GM12872 (cell line): ENCODE measurements around the gene OR4N5.

Experiments
- CTCF ChIP-seq: IDR thresholded peaks from 3 replicates; pipeline ENCODE4 v1.5.1; 2011; ENCODE audit warnings: low read depth, mild to moderate bottlenecking, low read length, moderate library complexity; ENCODE audit not compliant: insufficient read depth

The OR4N5 gene

GRCh38 chr14:20138520-20138919 lies at the start of gene OR4N5:
OR4N5 (plus strand) TSS chr14:20138820; CDS start chr14:20143736, 4,916 bp downstream.
- TF ChIP-seq CTCF, result no peak

GRCh38 chr14:20092050-20092449 lies 46.6 kb upstream of the OR4N5 start:
- no peak for TF ChIP-seq CTCF

- no peak for TF ChIP-seq CTCF
These were observed 45.2 kb upstream of the OR4N5 start for GRCh38 chr14:20093442-20093841.

- no peak for TF ChIP-seq CTCF
These were observed 28.2 kb upstream of the OR4N5 start, which contains the start of gene OR4K17 for GRCh38 chr14:20110438-20110837. OR4K17 (plus strand) TSS chr14:20110739; CDS start chr14:20117500, 6,761 bp downstream.

- TF ChIP-seq CTCF, result no peak
These were observed 26.3 kb upstream of the OR4N5 start for GRCh38 chr14:20112321-20112720.

GRCh38 chr14:20116748-20117147 lies 21.9 kb upstream of the OR4N5 start:
- TF ChIP-seq CTCF, result no peak

GRCh38 chr14:20118795-20119194 lies 19.8 kb upstream of the OR4N5 start:
- TF ChIP-seq CTCF, result no peak

- TF ChIP-seq CTCF, result no peak
These were observed 5.3 kb downstream of the OR4N5 start for GRCh38 chr14:20143911-20144310.
